Ovary (tissue), 9 donors: Measurements from ENCODE around the gene COPA. TPM values are rescaled to one million over a fixed set of nuclear protein-coding genes. Genes with fewer than 3 reads are reported as not detected.

Experiments used
- DNase-seq, 5 donors: peaks; one replicate each; pipeline ENCODE4 v3.0.0-alpha.2; 2019 to 2020
- H3K27ac ChIP-seq, 2 donors: fragments of 200-600 bp; one replicate each; pipeline versions ENCODE4 v1.5.1 to v1.8.0; 2019 to 2022
- H3K27me3 ChIP-seq: fragments of 200-600 bp; one replicate; pipeline ENCODE4 v1.8.0; 2022
- H3K36me3 ChIP-seq: fragments of 200-600 bp; sonication (generic); one replicate; pipeline ENCODE4 v1.5.1; 2019
- H3K4me1 ChIP-seq: one replicate; pipeline ENCODE4 v1.8.1; 2013; ENCODE audit warnings: mild to moderate bottlenecking, moderate library complexity; ENCODE audit not compliant: insufficient read depth
- H3K4me3 ChIP-seq: fragments of 200-600 bp; sonication (generic); one replicate; pipeline ENCODE4 v1.5.1; 2017
- H3K9me3 ChIP-seq, 2 donors: fragments of 200-600 bp in 1 of 2; sonication (generic) in 1 of 2; one replicate each; pipeline versions ENCODE4 v1.5.1 to v1.8.1; 2013 to 2019; ENCODE audit warnings: mild to moderate bottlenecking in 1 of 2, moderate library complexity in 1 of 2
- EP300 ChIP-seq: sonication (generic); formaldehyde crosslinking; IDR thresholded peaks from one replicate; pipeline ENCODE4 v1.6.1; 2017; ENCODE audit warnings: antibody characterized with exemption
- POLR2A ChIP-seq: fragments of 450-650 bp; IDR thresholded peaks from one replicate; pipeline ENCODE4 v1.6.1; 2017; ENCODE audit warnings: antibody characterized with exemption, mild to moderate bottlenecking, moderate library complexity
- WGBS, 3 donors: extraction: QIAGEN DNeasy Blood & Tissue Kit in 1 of 3; methylation state at CpG; one replicate each; pipeline versions ENCODE4 v1.1.5 to v1.1.7; 2013 to 2017; 5-methylcytosine and 5-hydroxymethylcytosine counted together
- intact Hi-C, 4 donors: fragments of 100-400 bp; cut with DNase I; formaldehyde crosslinking; loops; one replicate each; pipeline versions ENCODE4 v1.11.0 to v1.15.1; 2022 to 2023
- polyA plus RNA-seq, 2 donors: library from polyadenylated mRNA; stranded (reverse); fragments of 200-250 nt in 1 of 2; fragments of 350-450 nt in 1 of 2; fragmentation: Illumina TruSeq in 1 of 2; extraction: RNeasy Lipid Tissue Mini Kit (QIAGEN cat#74804) in 1 of 2; gene quantifications; one replicate each; pipeline ENCODE4 v1.2.3, GENCODE V29; 2013 to 2014
- small RNA-seq: library from RNA; depleted of rRNA; stranded (forward); fragments of <200 nt; gene quantifications from one replicate; pipeline ENCODE3, GENCODE V24; 2016
- total RNA-seq, 7 donors: library from RNA; depleted of rRNA in 2 of 7; stranded (reverse); fragments of >200 nt in 2 of 7; fragmentation: NEBNext Ultra II Directional in 3 of 7; extraction: Animal tissue kit (Norgen Biotek cat#: 25700) in 3 of 7; gene quantifications; one replicate each; pipeline versions ENCODE4 v1.1.0 to v1.2.4, GENCODE V29; 2016 to 2023
- TF ChIP-seq, protein P1 (sequence below), 3 donors: fragments of 450-650 bp in 2 of 3; fragments of 200-600 bp in 1 of 3; IDR thresholded peaks; one replicate each; pipeline versions ENCODE4 v1.5.1 to v1.8.0; 2016 to 2022; ENCODE audit warnings: antibody characterized with exemption in 3 of 3, mild to moderate bottlenecking in 1 of 3
- donor health status: DM: no; HTN: no; CAD: no; lungs with moderate emphysema.
- donor health status: DM: no; HTN: no; CAD: no.
- donor health status: Bipolar disorder and iron deficiency.
- donor health status: DM: yes; HTN: yes; CAD: no.
- donor health status: DM: no; HTN: no; CAD: no.
- donor health status: DM: yes; HTN: yes; CAD: no.

The COPA gene
- total and polyA plus RNA-seq, 9 donors, result 63.7 to 163 (median 123) TPM

DNA sequence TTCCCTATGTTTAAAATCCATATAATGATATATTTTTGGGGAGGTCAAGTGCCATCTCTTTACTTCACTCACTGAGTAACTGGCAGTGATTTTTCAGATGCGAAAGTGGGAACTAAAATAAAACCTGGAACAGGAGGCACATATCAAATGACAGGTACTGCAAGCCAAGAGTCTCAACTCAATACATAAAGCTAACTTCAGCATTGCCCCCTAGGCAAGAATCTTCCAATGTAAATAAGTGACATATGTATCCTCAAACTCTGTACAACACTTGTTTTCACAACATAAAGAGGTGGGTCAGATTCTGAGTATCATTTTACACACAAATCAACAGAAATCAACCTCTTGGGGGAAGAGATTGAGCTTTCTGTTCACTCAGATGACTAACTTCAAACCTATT, 98.8 kb downstream of the COPA start:
- Histone ChIP-seq H3K4me1 (no peaks in the 10 kb centered on the region), H3K36me3 (no peaks in the 10 kb centered on the region), H3K27ac (no peak overlapping the region), H3K4me3 (no peak overlapping the region), H3K9me3 (no peaks in the 10 kb centered on the region), H3K27me3 (no peaks in the 10 kb centered on the region)
- no peak for DNase-seq
- intact Hi-C loops, result no loop called here
- WGBS, 3 donors, result 75 to 77% (median 75%) methylated on average over 1 of the region's 1 CpG
- TF ChIP-seq EP300 (no peak), POLR2A (no peak)
- TF ChIP-seq, protein P1, sequence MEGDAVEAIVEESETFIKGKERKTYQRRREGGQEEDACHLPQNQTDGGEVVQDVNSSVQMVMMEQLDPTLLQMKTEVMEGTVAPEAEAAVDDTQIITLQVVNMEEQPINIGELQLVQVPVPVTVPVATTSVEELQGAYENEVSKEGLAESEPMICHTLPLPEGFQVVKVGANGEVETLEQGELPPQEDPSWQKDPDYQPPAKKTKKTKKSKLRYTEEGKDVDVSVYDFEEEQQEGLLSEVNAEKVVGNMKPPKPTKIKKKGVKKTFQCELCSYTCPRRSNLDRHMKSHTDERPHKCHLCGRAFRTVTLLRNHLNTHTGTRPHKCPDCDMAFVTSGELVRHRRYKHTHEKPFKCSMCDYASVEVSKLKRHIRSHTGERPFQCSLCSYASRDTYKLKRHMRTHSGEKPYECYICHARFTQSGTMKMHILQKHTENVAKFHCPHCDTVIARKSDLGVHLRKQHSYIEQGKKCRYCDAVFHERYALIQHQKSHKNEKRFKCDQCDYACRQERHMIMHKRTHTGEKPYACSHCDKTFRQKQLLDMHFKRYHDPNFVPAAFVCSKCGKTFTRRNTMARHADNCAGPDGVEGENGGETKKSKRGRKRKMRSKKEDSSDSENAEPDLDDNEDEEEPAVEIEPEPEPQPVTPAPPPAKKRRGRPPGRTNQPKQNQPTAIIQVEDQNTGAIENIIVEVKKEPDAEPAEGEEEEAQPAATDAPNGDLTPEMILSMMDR (IDR thresholded peaks at IDR 0.05), result no peak

GRCh38 chr1:160243767-160244166, 99.3 kb downstream of the COPA start:
- DNase-seq, result no peak
- H3K9me3 ChIP-seq, result no peaks in the 10 kb centered on the region
- no peaks in the 10 kb centered on the region for H3K27me3 ChIP-seq
- no peaks in the 10 kb centered on the region for H3K36me3 ChIP-seq
- TF ChIP-seq, protein P1 (IDR thresholded peaks at IDR 0.05), result no peak
- no peak for TF ChIP-seq EP300
- no peak for TF ChIP-seq POLR2A
- intact Hi-C loops, result no loop called here
- H3K4me3 ChIP-seq, result no peak overlapping the region
- H3K4me1 ChIP-seq, result no peaks in the 10 kb centered on the region
- no peak overlapping the region for H3K27ac ChIP-seq

DNA sequence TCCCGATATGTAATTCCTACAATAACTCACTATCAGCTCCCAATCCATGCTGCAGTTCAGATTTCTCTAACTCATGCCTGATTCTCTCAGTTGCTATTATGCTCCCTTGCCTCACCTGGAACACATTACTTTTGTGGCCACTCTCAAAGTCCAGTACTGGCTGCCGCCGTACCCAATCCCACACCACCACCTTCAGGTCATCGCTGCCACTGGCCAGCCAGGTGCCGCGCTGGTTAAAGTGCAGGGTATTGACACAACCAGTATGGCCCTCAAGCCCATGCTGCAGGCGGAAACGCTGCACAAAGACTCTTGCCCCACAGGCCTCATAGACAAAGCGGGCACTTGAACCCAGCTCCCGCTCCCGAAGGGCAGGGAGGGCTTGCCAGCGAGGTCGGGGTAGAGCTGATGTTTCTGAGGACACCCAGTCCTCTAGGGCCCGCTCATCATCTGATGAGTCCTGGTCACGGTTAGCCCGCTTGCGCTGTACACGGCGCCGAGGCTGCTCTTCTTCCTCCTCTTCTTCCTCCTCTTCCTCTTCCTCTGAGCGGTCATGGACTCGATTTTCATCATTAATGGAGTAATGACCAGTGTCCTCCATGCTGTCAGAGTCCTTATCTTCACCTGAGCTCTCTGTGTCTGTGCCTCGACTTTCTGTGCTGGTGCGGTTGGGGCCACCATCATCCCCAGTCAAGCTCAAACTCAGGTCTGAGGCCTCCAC, 103.3 kb downstream of the COPA start:
- no peaks in the 10 kb centered on the region for H3K9me3 ChIP-seq
- no peaks in the 10 kb centered on the region for H3K36me3 ChIP-seq
- no peak for TF ChIP-seq EP300
- TF ChIP-seq, protein P1 (IDR thresholded peaks at IDR 0.05), result no peak
- no peak for TF ChIP-seq POLR2A
- no peak overlapping the region for H3K27ac ChIP-seq
- WGBS, 3 donors, result 94 to 95% (median 94%) methylated on average over 22 to 24 of the region's 24 CpGs
- DNase-seq, result no peak
- no peaks in the 10 kb centered on the region for H3K4me1 ChIP-seq
- H3K4me3 ChIP-seq, result no peak overlapping the region
- no peaks in the 10 kb centered on the region for H3K27me3 ChIP-seq
- intact Hi-C loops, result loop anchor here in 1 of 4 donors (5.0 kb wide), 1 partner anchor 47 kb away; the partner anchor contains the start of gene CASQ1

Small RNA genes within 50 kb of the gene (small RNA-seq; reads per million reads assigned to genes)
- not detected for gene RF00019
- not detected for gene RNU4-42P

Other genes with a start within 250 kb of the COPA start
- gene IGSF8, start 244.6 kb downstream of the COPA start, total RNA-seq, result 10 to 100 TPM; 24.2 to 45.6 (median 34.2) TPM
- 10 to 100 TPM in 1 of 2 donors, 1 to 10 TPM in 1; 7.3 to 36.7 TPM for gene IGSF8, start 244.6 kb downstream of the COPA start, polyA plus RNA-seq
- gene ATP1A2, start 227.5 kb downstream of the COPA start, total RNA-seq, result 10 to 100 TPM in 4 of 7 donors, 1 to 10 TPM in 3; 3.0 to 34.0 (median 15.0) TPM
- gene ATP1A2, start 227.5 kb downstream of the COPA start, polyA plus RNA-seq, result 10 to 100 TPM; 10.4 to 38.6 TPM
- under 1 TPM in 1 of 7 donors, not detected in 6; 0.22 TPM for gene ATP1A4, start 191.6 kb downstream of the COPA start, total RNA-seq
- under 1 TPM in 1 of 2 donors, not detected in 1; 0.37 TPM for gene ATP1A4, start 191.6 kb downstream of the COPA start, polyA plus RNA-seq
- gene CASQ1, start 152.7 kb downstream of the COPA start, total RNA-seq, result under 1 TPM in 4 of 7 donors, not detected in 3; 0.15 to 0.61 (median 0.43) TPM
- gene CASQ1, start 152.7 kb downstream of the COPA start, polyA plus RNA-seq, result under 1 TPM; 0.06 to 0.92 TPM
- gene PEA15, start 137.9 kb downstream of the COPA start, total RNA-seq, result 100 to 1,000 TPM in 5 of 7 donors, 10 to 100 TPM in 2; 38.4 to 137 (median 135) TPM
- gene PEA15, start 137.9 kb downstream of the COPA start, polyA plus RNA-seq, result 100 to 1,000 TPM; 137 to 530 TPM
- 100 to 1,000 TPM in 5 of 7 donors, 10 to 100 TPM in 2; 85.2 to 133 (median 104) TPM for gene DCAF8, start 80.7 kb downstream of the COPA start, total RNA-seq
- 100 to 1,000 TPM in 1 of 2 donors, 10 to 100 TPM in 1; 99.0 to 147 TPM for gene DCAF8, start 80.7 kb downstream of the COPA start, polyA plus RNA-seq
- 10 to 100 TPM; 40.1 to 91.7 (median 70.6) TPM for gene PEX19, start 58.1 kb downstream of the COPA start, total RNA-seq
- 100 to 1,000 TPM in 1 of 2 donors, 10 to 100 TPM in 1; 38.9 to 139 TPM for gene PEX19, start 58.1 kb downstream of the COPA start, polyA plus RNA-seq
- 10 to 100 TPM; 35.2 to 76.2 (median 58.1) TPM for gene NCSTN, start 133 bp upstream of the COPA start, total RNA-seq
- gene NCSTN, start 133 bp upstream of the COPA start, polyA plus RNA-seq, result 100 to 1,000 TPM in 1 of 2 donors, 10 to 100 TPM in 1; 53.9 to 234 TPM
- under 1 TPM in 3 of 7 donors, not detected in 4; 0.08 to 0.20 (median 0.10) TPM for gene NHLH1, start 23.8 kb upstream of the COPA start, total RNA-seq
- under 1 TPM; 0.02 to 0.08 TPM for gene NHLH1, start 23.8 kb upstream of the COPA start, polyA plus RNA-seq
- gene VANGL2, start 57.3 kb upstream of the COPA start, total RNA-seq, result 10 to 100 TPM in 3 of 7 donors, 1 to 10 TPM in 4; 5.6 to 18.4 (median 10.0) TPM
- gene VANGL2, start 57.3 kb upstream of the COPA start, polyA plus RNA-seq, result 1 to 10 TPM; 7.1 to 8.1 TPM
- under 1 TPM in 6 of 7 donors, not detected in 1; 0.13 to 0.72 (median 0.47) TPM for gene SLAMF6, start 180.0 kb upstream of the COPA start, total RNA-seq
- 1 to 10 TPM in 1 of 2 donors, under 1 TPM in 1; 0.24 to 4.2 TPM for gene SLAMF6, start 180.0 kb upstream of the COPA start, polyA plus RNA-seq
- gene CD84, start 236.2 kb upstream of the COPA start, total RNA-seq, result 10 to 100 TPM in 1 of 7 donors, 1 to 10 TPM in 5, under 1 TPM in 1; 0.91 to 10.9 (median 2.0) TPM
- gene CD84, start 236.2 kb upstream of the COPA start, polyA plus RNA-seq, result 1 to 10 TPM in 1 of 2 donors, under 1 TPM in 1; 0.48 to 9.6 TPM